M059J (cell line): ENCODE measurements around the gene MAGI1. TPM values are rescaled to one million over a fixed set of nuclear protein-coding genes. Genes with fewer than 3 reads are reported as not detected.

Source experiments
- DNase-seq: peaks from one replicate; pipeline ENCODE4 v3.0.0-alpha.2; 2012; ENCODE audit warnings: low read depth
- total RNA-seq: library from RNA; depleted of rRNA; stranded (reverse); fragments of >200 nt; shearing (Covaris generic); gene quantifications from 2 replicates; pipeline ENCODE4 v1.2.3, GENCODE V29; 2014; rRNA removed

MAGI1 gene
- total RNA-seq, 1 experiment from 2014 or later = 2.8 TPM

- DNase-seq = no peak
Measured at GRCh38 chr3:65322910-65323309, 715.8 kb downstream of the MAGI1 start.

DNA sequence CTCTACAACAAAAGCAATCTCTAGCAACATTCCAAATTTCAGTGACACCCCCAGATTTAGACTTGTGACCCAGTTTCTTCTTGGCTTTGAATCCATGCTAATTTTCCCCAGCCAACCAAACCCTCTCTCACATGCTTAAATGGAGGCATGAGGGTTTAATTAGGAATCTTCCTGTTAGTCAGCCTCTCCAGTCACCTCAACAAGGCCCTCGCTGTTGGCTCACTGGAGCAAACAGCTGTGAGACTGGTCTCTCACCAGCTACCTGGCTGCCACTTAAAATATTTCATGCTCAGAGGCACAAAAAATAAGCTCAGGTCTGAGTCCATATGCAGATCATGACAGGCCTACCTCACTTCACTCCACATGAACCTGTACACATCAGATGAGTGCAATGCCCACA is 720.5 kb downstream of the MAGI1 start:
- DNase-seq = no peak

DNA sequence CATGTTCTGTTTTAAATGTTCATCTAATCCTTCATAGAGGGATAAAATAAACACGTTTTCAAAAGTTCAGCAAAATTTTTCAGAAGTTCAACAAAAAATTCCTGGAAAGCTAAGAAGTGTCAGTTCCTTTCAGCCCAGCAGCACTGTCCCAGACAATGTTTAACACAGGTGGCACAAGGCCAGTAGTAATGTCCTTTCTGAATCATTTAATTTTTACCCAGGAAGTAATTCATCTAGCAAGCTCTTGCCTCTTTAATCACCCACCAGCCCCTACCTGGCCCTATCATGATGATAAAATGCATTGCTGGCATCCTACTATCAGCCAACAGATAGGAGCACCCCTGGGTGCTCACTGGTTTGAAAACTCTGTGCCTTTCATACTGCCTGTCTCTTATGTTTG is 723.8 kb downstream of the MAGI1 start:
- DNase-seq = no peak

DNA sequence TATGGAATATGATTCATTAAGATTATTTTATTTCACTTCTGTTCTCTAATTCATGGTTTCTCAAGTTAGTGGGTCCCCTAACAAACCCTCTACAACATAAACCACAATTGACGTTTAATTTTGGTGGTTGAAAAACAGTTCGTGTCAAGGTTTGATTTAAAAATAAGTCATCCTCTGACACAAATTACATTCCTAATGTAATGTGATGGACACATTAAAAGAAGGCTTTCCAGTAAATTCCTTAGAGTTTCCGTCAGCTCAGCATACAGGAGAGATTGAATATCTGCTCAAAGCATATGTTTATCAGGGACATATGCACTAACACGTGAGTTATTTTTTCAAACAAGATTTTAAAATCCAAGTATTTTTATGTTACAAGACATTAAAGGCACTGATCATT is 724.4 kb downstream of the MAGI1 start:
- DNase-seq = no peak

GRCh38 chr3:65313666-65314065 is 725.1 kb downstream of the MAGI1 start:
- no peak for DNase-seq

- no peak for DNase-seq
Measured at GRCh38 chr3:65305836-65306235, 732.9 kb downstream of the MAGI1 start.

Other genes with a start within 250 kb of the MAGI1 start
- gene SLC25A26, start 182.1 kb upstream of the MAGI1 start, total RNA-seq = 6.5 and 12.6 TPM in 2 replicates